ENCODE measurements around the gene LRRC75B.
"Not testable (repeated sequence)": the region's sequence is repeated elsewhere in the genome, so short reads cannot be mapped to it uniquely, and the experiment has no call there.

LRRC75B gene

GRCh38 chr22:24602105-24602749 lies 9.4 kb upstream of the LRRC75B start:
- peaks cover 19% of the 10 kb centered on the region for H3K4me1 Mint-ChIP-seq
- H3K9me3 Mint-ChIP-seq; H3K36me3 Mint-ChIP-seq (ENCODE audit: low read depth); DNase-seq; H3K27me3 Mint-ChIP-seq (ENCODE audit: low read depth, poor library complexity); H3K27ac Mint-ChIP-seq: not testable (repeated sequence)
- H3K4me3 Mint-ChIP-seq: peak overlapping the region; percentile 51

GRCh38 chr22:24601217-24602104 lies 8.6 kb upstream of the LRRC75B start:
- Mint-ChIP-seq H3K36me3 (ENCODE audit: low read depth) (no peaks in the 10 kb centered on the region), H3K4me1 (peaks cover 19% of the 10 kb centered on the region), H3K27ac (no peak overlapping the region), H3K4me3 (no peak overlapping the region), H3K27me3 (ENCODE audit: low read depth, poor library complexity) (peaks cover 4% of the 10 kb centered on the region), H3K9me3 (no peaks in the 10 kb centered on the region)
- no peak for DNase-seq
- TF ChIP-seq CTCF (IDR thresholded peaks at IDR 0.05): no peak

DNA sequence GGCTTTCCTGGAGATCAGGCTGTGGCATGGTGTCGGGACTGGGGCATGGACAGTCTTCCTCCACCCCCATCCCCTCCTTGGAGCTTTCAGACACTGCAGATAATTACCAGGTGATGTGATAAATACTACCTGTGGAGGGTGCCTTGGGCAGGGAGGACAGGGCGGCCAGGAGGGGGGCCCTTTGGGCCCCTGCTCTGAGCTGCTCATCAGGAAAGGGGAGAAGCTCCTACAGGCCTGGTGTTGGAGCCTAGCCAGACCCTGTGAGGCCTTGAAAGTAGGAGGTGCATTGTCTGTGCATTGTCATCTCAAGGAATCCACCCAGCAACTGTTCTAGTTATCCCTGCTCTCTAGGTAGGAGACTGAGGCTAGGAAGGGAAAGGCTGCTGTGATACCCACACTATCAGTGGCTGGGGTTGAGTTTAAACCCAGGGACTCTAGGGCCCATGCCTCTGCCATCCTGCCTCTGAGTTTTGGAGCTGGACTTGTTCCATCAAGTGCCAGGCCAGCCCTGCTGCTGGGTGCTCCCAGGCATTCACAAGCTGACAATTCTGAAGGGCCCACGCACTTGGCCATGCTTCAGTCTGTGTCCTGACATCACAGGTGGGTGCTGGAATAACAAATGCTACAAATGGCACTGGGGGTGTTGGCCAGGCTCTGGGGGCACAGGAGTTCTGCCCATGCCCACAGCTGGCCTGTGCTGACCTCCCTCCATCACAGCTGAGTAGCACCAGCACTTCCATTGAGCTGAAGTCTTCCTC lies 7.3 kb upstream of the LRRC75B start:
- peaks cover 22% of the 10 kb centered on the region for H3K4me1 Mint-ChIP-seq
- not testable (repeated sequence) for H3K27me3 Mint-ChIP-seq (ENCODE audit: low read depth, poor library complexity); DNase-seq; H3K9me3 Mint-ChIP-seq; H3K4me3 Mint-ChIP-seq; H3K36me3 Mint-ChIP-seq (ENCODE audit: low read depth); H3K27ac Mint-ChIP-seq

DNA sequence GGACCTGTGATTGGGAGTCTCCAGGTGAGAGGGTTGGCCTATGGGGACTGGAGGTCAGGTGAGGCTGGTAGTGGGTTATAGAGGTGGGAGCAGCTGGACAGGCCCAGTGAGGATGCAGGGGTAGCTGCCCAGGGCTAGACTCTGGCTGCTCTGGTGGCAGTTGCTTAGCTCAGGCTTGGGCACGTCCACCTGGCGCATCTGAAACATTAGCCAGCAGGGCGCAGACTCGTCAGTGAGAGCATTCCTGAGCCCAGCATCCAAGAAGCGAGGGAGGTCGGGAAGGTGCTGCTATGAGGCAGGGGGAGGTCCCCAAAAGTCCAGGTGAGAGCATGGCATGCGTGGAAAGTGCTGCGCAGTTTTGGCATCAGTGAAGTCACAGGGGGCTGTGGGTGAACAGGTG lies 6.6 kb upstream of the LRRC75B start:
- Mint-ChIP-seq H3K9me3 (no peaks in the 10 kb centered on the region), H3K27ac (no peak overlapping the region), H3K4me3 (no peak overlapping the region), H3K36me3 (ENCODE audit: low read depth) (no peaks in the 10 kb centered on the region), H3K27me3 (ENCODE audit: low read depth, poor library complexity) (peaks cover 4% of the 10 kb centered on the region), H3K4me1 (peaks cover 28% of the 10 kb centered on the region)
- TF ChIP-seq CTCF (IDR thresholded peaks at IDR 0.05): no peak
- DNase-seq: no peak

GRCh38 chr22:24597076-24597475 lies 4.2 kb upstream of the LRRC75B start:
- H3K27ac Mint-ChIP-seq: peak overlapping the region; percentile 32
- H3K27me3 Mint-ChIP-seq (ENCODE audit: low read depth, poor library complexity); H3K4me3 Mint-ChIP-seq; H3K36me3 Mint-ChIP-seq (ENCODE audit: low read depth); DNase-seq; H3K9me3 Mint-ChIP-seq: not testable (repeated sequence)
- H3K4me1 Mint-ChIP-seq: peaks cover 29% of the 10 kb centered on the region

DNA sequence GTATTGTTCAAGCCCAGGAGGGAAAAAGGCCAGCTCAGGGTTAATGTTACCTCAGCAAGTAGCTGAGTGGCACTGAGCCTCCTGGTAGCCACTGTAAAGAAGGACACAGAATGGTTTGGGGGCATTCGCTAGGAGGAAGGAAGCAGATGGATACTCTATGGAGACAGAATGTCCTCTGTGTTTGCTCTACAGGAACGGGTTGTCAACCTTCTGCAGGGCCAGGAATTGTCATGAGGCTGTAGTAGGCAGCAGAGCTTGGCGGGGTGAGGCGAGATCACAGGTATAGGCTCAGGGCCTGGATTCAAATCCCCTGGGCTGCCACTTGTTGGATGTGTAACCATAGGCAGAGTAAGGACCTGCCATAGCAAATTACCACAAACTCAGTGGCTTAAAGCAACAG lies 3.0 kb upstream of the LRRC75B start:
- H3K27me3 Mint-ChIP-seq (ENCODE audit: low read depth, poor library complexity): peaks cover 7% of the 10 kb centered on the region
- H3K9me3 Mint-ChIP-seq: no peaks in the 10 kb centered on the region
- no peak for TF ChIP-seq CTCF (IDR thresholded peaks at IDR 0.05)
- peaks cover 30% of the 10 kb centered on the region for H3K4me1 Mint-ChIP-seq
- no peaks in the 10 kb centered on the region for H3K36me3 Mint-ChIP-seq (ENCODE audit: low read depth)
- DNase-seq: no peak
- H3K27ac Mint-ChIP-seq: no peak overlapping the region
- no peak overlapping the region for H3K4me3 Mint-ChIP-seq

- Mint-ChIP-seq H3K36me3 (ENCODE audit: low read depth) (no peaks in the 10 kb centered on the region), H3K4me3 (no peak overlapping the region), H3K4me1 (peaks cover 30% of the 10 kb centered on the region), H3K27me3 (ENCODE audit: low read depth, poor library complexity) (peaks cover 7% of the 10 kb centered on the region), H3K27ac (no peak overlapping the region), H3K9me3 (no peaks in the 10 kb centered on the region)
- no peak for TF ChIP-seq CTCF (IDR thresholded peaks at IDR 0.05)
- DNase-seq: no peak
These were observed 2.4 kb upstream of the LRRC75B start for GRCh38 chr22:24595228-24595627.

All from nephron progenitor cell (in vitro differentiated cells).